CD4-positive, alpha-beta T cell (primary cell): ENCODE data around the gene RFX8. TPM values are rescaled to one million over a fixed set of nuclear protein-coding genes. Genes with fewer than 3 reads are reported as not detected.

ENCODE experiments used
- ATAC-seq: fragments of 200-7000 bp; cut with Tn5 transposase; one replicate; pipeline ENCODE4 v1.10.0; 2022; ENCODE audit warnings: mild to moderate bottlenecking; ENCODE audit not compliant: poor library complexity
- CTCF ChIA-PET: fragments of 350-600 bp; sonication (Branson Sonifier 250); formaldehyde crosslinking; loops from one replicate; lab custom pipeline; 2021; ENCODE audit warnings: antibody characterized with exemption, inconsistent platforms; lab: Charles Lee
- POLR2A ChIA-PET: fragments of 350-600 bp; sonication (Branson Sonifier 250); formaldehyde crosslinking; loops from one replicate; lab custom pipeline; 2021; ENCODE audit warnings: antibody characterized with exemption, inconsistent platforms; lab: Charles Lee
- DNase-seq, 14 experiments: peaks; one replicate each; pipeline ENCODE4 v3.0.0-alpha.2; 2013 to 2020; ENCODE audit warnings: mixed read lengths in 2 of 14
- H3K27ac ChIP-seq, 2 donors: one replicate each; pipeline versions ENCODE4 v1.5.1 to v1.7.0; 2013; ENCODE audit warnings: low read length in 2 of 2, low read depth in 1 of 2, mild to moderate bottlenecking in 1 of 2
- H3K27me3 ChIP-seq, 2 experiments: 1 replicate in 1 of 2; 2 replicates in 1 of 2; pipeline versions ENCODE4 v1.6.1 to v1.7.0; 2013; ENCODE audit warnings: low read length in 2 of 2, control low read depth in 1 of 2, mild to moderate bottlenecking in 1 of 2, moderate library complexity in 1 of 2; ENCODE audit not compliant: insufficient read depth in 2 of 2, control insufficient read depth in 1 of 2
- H3K36me3 ChIP-seq: one replicate; pipeline ENCODE4 v1.6.1; 2013; ENCODE audit warnings: low read length, control low read depth; ENCODE audit not compliant: insufficient read depth
- H3K4me1 ChIP-seq: one replicate; pipeline ENCODE4 v1.6.1; 2013; ENCODE audit warnings: low read length, control low read depth; ENCODE audit not compliant: insufficient read depth
- H3K4me3 ChIP-seq: one replicate; pipeline ENCODE4 v1.5.1; 2013; ENCODE audit warnings: mild to moderate bottlenecking, low read length, moderate library complexity
- H3K9me3 ChIP-seq, 2 experiments: 1 replicate in 1 of 2; 2 replicates in 1 of 2; pipeline versions ENCODE4 v1.6.1 to v1.7.0; 2013; ENCODE audit warnings: low read length in 2 of 2, mild to moderate bottlenecking in 2 of 2, control low read depth in 1 of 2, moderate library complexity in 1 of 2; ENCODE audit not compliant: control insufficient read depth in 1 of 2, insufficient read depth in 1 of 2
- H3K27ac Mint-ChIP-seq: one replicate; pipeline ENCODE4 v1.8.0; 2020; ENCODE audit warnings: mixed read lengths
- H3K27me3 Mint-ChIP-seq: one replicate; pipeline ENCODE4 v1.8.0; 2021; ENCODE audit warnings: mixed read lengths
- H3K36me3 Mint-ChIP-seq: one replicate; pipeline ENCODE4 v1.8.0; 2021; ENCODE audit warnings: low read depth, mixed read lengths
- H3K4me1 Mint-ChIP-seq: one replicate; pipeline ENCODE4 v1.8.0; 2021; ENCODE audit warnings: low read depth, mixed read lengths
- H3K4me3 Mint-ChIP-seq: one replicate; pipeline ENCODE4 v1.8.0; 2020; ENCODE audit warnings: mild to moderate bottlenecking, mixed read lengths
- H3K9me3 Mint-ChIP-seq: one replicate; pipeline ENCODE4 v1.8.0; 2020; ENCODE audit warnings: mixed read lengths
- intact Hi-C, 2 experiments: fragments of 100-400 bp; cut with DNase I in 1 of 2; cut with micrococcal nuclease in 1 of 2; formaldehyde crosslinking; loops; one replicate each; pipeline versions ENCODE4 v1.15.1 to v1.9.0; 2023 to 2025; cut with DNase I, micrococcal nuclease
- total RNA-seq, 174 experiments: library from RNA in 2 of 174; stranded (reverse) in 2 of 174; gene quantifications; one replicate each; pipeline ENCODE4 v1.2.3 and lab custom pipeline; 2021 to 2026
- TF ChIP-seq, protein P1 (sequence below): fragments of 200-600 bp; IDR thresholded peaks from one replicate; pipeline ENCODE4 v1.8.0; 2022; ENCODE audit warnings: antibody characterized with exemption, mild to moderate bottlenecking

The RFX8 gene
- total RNA-seq, 2 experiments from 2014 or later: 0.67 to 1.1 TPM

DNA sequence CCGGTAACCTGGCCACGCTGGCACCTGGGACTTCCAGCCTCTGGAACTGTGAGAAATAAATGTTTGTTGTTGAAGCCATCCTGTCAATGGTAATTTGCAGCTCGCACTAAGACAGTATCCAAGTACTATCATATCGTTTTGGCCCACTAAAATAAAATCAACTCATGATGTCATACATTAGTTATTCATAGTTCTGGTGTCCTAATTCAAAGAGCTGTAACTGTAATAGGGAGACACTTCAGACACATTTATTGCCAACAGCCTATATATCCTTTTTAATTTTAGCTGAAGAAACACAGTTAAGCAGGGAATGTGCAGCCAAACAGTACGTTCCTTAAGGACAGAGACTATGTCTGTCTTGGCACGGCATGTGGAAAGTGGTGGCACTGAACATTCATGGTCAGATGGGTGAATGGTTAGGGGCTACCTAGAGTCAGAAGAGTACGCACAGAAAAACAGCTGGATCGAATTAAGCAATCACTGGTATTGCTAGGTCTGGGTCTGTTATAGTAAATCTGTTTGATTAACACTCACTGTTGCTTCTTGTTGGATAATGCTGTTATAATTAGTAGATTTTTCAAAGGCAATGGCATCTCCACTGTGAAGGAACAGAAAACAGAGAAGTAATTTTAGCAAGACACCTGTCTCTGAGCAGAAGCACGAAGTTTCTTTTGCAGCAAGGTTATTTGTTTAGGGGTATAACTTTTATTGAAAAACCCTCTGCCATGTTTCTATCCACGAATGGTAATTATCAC lies 46.3 kb downstream of the RFX8 start:
- POLR2A ChIA-PET: no interaction called here
- intact Hi-C loops: no loop called here
- H3K9me3 ChIP-seq: no peaks in the 10 kb centered on the region
- ATAC-seq (no peak), DNase-seq (no peak)
- no peak overlapping the region for H3K27ac ChIP-seq
- no peaks in the 10 kb centered on the region for H3K27me3 ChIP-seq
- H3K4me3 ChIP-seq: no peak overlapping the region
- no peaks in the 10 kb centered on the region for H3K36me3 Mint-ChIP-seq
- CTCF ChIA-PET: no interaction called here
- no peaks in the 10 kb centered on the region for H3K36me3 ChIP-seq
- no peak overlapping the region for H3K4me3 Mint-ChIP-seq
- H3K4me1 ChIP-seq: no peaks in the 10 kb centered on the region
- no peaks in the 10 kb centered on the region for H3K4me1 Mint-ChIP-seq
- TF ChIP-seq, protein P1, sequence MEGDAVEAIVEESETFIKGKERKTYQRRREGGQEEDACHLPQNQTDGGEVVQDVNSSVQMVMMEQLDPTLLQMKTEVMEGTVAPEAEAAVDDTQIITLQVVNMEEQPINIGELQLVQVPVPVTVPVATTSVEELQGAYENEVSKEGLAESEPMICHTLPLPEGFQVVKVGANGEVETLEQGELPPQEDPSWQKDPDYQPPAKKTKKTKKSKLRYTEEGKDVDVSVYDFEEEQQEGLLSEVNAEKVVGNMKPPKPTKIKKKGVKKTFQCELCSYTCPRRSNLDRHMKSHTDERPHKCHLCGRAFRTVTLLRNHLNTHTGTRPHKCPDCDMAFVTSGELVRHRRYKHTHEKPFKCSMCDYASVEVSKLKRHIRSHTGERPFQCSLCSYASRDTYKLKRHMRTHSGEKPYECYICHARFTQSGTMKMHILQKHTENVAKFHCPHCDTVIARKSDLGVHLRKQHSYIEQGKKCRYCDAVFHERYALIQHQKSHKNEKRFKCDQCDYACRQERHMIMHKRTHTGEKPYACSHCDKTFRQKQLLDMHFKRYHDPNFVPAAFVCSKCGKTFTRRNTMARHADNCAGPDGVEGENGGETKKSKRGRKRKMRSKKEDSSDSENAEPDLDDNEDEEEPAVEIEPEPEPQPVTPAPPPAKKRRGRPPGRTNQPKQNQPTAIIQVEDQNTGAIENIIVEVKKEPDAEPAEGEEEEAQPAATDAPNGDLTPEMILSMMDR: no peak
- H3K9me3 Mint-ChIP-seq: no peaks in the 10 kb centered on the region
- H3K27ac Mint-ChIP-seq: no peak overlapping the region
- H3K27me3 Mint-ChIP-seq: no peaks in the 10 kb centered on the region

DNA sequence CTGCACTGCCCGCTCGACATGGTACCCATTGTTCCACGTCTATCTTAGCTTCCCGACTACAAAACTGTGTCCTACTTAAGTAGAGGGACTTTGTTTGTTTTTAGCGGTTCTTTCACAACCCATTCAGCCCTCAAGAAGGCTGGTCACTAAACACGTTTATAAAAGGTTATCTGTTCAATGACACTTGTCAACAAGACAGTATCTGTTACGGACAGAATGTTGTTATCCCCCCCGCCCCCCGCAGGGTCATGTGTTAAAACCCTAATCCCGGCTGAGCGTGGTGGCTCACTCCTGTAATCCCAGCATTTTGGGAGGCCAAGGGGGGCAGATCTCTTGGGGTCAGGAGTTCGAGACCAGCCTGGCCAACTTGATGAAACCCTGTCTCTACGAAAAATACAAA lies 47.2 kb downstream of the RFX8 start:
- CTCF ChIA-PET: no interaction called here
- ATAC-seq (no peak), DNase-seq (no peak)
- no peaks in the 10 kb centered on the region for H3K4me1 ChIP-seq
- POLR2A ChIA-PET: no interaction called here
- TF ChIP-seq, protein P1: no peak
- intact Hi-C loops: no loop called here
- no peaks in the 10 kb centered on the region for H3K4me1 Mint-ChIP-seq
- H3K9me3 Mint-ChIP-seq: no peaks in the 10 kb centered on the region
- H3K4me3 ChIP-seq: no peak overlapping the region
- no peak overlapping the region for H3K27ac ChIP-seq
- H3K27me3 ChIP-seq: no peaks in the 10 kb centered on the region
- H3K9me3 ChIP-seq: no peaks in the 10 kb centered on the region
- H3K36me3 Mint-ChIP-seq: no peaks in the 10 kb centered on the region
- no peaks in the 10 kb centered on the region for H3K27me3 Mint-ChIP-seq
- H3K27ac Mint-ChIP-seq: no peak overlapping the region
- H3K4me3 Mint-ChIP-seq: no peak overlapping the region
- no peaks in the 10 kb centered on the region for H3K36me3 ChIP-seq

DNA sequence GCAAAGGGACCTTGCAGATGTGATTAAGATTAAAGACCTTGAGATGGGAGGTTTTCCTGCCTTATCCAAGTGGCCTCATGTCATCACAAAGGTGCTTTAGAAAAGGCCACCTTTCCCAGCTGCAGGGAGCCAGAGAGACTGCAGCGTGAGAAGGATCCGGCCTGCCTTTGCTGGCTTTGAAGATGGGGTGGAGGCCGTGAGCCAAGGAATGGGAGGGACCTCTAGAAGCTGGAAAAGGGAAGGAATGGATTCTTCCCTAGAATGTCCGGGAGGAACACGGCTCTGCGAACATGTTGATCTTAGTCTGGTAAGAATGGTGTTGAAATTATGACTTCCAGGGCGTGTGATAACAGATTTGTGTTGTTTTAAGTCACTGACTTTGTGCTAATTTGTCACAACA lies 47.7 kb downstream of the RFX8 start:
- H3K27me3 Mint-ChIP-seq: no peaks in the 10 kb centered on the region
- H3K4me3 Mint-ChIP-seq: no peak overlapping the region
- CTCF ChIA-PET: no interaction called here

More for the DNA sequence above, 47.7 kb downstream of the RFX8 start:
- H3K9me3 ChIP-seq: no peaks in the 10 kb centered on the region
- ATAC-seq: no peak
- no peaks in the 10 kb centered on the region for H3K36me3 ChIP-seq
- Mint-ChIP-seq H3K36me3 (no peaks in the 10 kb centered on the region), H3K27ac (no peak overlapping the region), H3K4me1 (no peaks in the 10 kb centered on the region), H3K9me3 (no peaks in the 10 kb centered on the region)
- no peak overlapping the region for H3K27ac ChIP-seq
- intact Hi-C loops: no loop called here
- DNase-seq: no peak
- POLR2A ChIA-PET: no interaction called here
- no peaks in the 10 kb centered on the region for H3K4me1 ChIP-seq
- TF ChIP-seq, protein P1: no peak
- H3K4me3 ChIP-seq: no peak overlapping the region
- H3K27me3 ChIP-seq: no peaks in the 10 kb centered on the region
